DOHH2 (cell line): ENCODE measurements around the gene TSPAN1.
"Not testable (repeated sequence)": the region's sequence is repeated elsewhere in the genome, so short reads cannot be mapped to it uniquely, and the experiment has no call there.

Experiments used
- H3F3A ChIP-seq: fragments of 200-600 bp; sonication (generic), shearing (Covaris generic); 2 replicates; pipeline ENCODE4 v1.6.0; 2016; ENCODE audit warnings: antibody characterized with exemption, mild to moderate bottlenecking; ENCODE audit not compliant: control insufficient read depth, insufficient read depth
- H3K27ac ChIP-seq: fragments of 200-600 bp; sonication (generic); 2 replicates; pipeline ENCODE4 v1.5.1; 2014; ENCODE audit warnings: low read depth, mild to moderate bottlenecking, low read length, moderate library complexity
- H3K27me3 ChIP-seq: fragments of 200-600 bp; sonication (generic); 2 replicates; pipeline ENCODE4 v1.6.1; 2014; ENCODE audit warnings: mild to moderate bottlenecking, low read length, mixed read lengths; ENCODE audit not compliant: control insufficient read depth
- H3K36me3 ChIP-seq: fragments of 200-600 bp; sonication (generic); 2 replicates; pipeline ENCODE4 v1.6.1; 2014; ENCODE audit warnings: mild to moderate bottlenecking, low read length, moderate library complexity, mixed read lengths; ENCODE audit not compliant: control insufficient read depth
- H3K4me1 ChIP-seq: fragments of 200-600 bp; sonication (generic); 2 replicates; pipeline ENCODE4 v1.6.1; 2014; ENCODE audit warnings: mild to moderate bottlenecking, low read length, mixed read lengths; ENCODE audit not compliant: control insufficient read depth
- H3K4me2 ChIP-seq: fragments of 200-600 bp; sonication (generic); 2 replicates; pipeline ENCODE4 v1.6.0; 2014; ENCODE audit warnings: mild to moderate bottlenecking, low read length, moderate library complexity
- H3K4me3 ChIP-seq: fragments of 200-600 bp; sonication (generic); 2 replicates; pipeline ENCODE4 v1.5.1; 2014; ENCODE audit warnings: mild to moderate bottlenecking, low read length, mixed read lengths
- H3K79me2 ChIP-seq: fragments of 200-600 bp; sonication (generic); 2 replicates; pipeline ENCODE4 v1.6.1; 2014; ENCODE audit warnings: mild to moderate bottlenecking, low read length, mixed read lengths; ENCODE audit not compliant: control insufficient read depth
- H3K9me2 ChIP-seq: fragments of 200-600 bp; sonication (generic); replicated peaks from 2 replicates; pipeline ENCODE4 v1.6.1; 2014; ENCODE audit warnings: mild to moderate bottlenecking, low read length, mixed read lengths; ENCODE audit not compliant: control insufficient read depth
- H3K9me3 ChIP-seq: fragments of 200-600 bp; sonication (generic); 2 replicates; pipeline ENCODE4 v1.6.1; 2014; ENCODE audit warnings: antibody characterized with exemption, low read length, mixed read lengths; ENCODE audit not compliant: control insufficient read depth, insufficient read depth
- H4K20me1 ChIP-seq: fragments of 200-600 bp; sonication (generic); 2 replicates; pipeline ENCODE4 v1.6.0; 2014; ENCODE audit warnings: low read depth, mild to moderate bottlenecking, antibody characterized with exemption, low read length, moderate library complexity; ENCODE audit not compliant: control insufficient read depth, insufficient read depth
- EZH2phosphoT487 ChIP-seq: fragments of 200-600 bp; sonication (generic); IDR thresholded peaks from 2 replicates; pipeline ENCODE4 v1.6.1; 2017; ENCODE audit warnings: borderline replicate concordance, mild to moderate bottlenecking, antibody characterized with exemption, low read length, moderate library complexity, mixed read lengths
- TF ChIP-seq, protein P1 (sequence below): fragments of 200-600 bp; sonication (generic); IDR thresholded peaks from one replicate; pipeline ENCODE4 v1.5.1; 2014; ENCODE audit warnings: antibody characterized with exemption, mild to moderate bottlenecking, low read depth, low read length; ENCODE audit not compliant: poor library complexity, severe bottlenecking

The TSPAN1 gene

DNA sequence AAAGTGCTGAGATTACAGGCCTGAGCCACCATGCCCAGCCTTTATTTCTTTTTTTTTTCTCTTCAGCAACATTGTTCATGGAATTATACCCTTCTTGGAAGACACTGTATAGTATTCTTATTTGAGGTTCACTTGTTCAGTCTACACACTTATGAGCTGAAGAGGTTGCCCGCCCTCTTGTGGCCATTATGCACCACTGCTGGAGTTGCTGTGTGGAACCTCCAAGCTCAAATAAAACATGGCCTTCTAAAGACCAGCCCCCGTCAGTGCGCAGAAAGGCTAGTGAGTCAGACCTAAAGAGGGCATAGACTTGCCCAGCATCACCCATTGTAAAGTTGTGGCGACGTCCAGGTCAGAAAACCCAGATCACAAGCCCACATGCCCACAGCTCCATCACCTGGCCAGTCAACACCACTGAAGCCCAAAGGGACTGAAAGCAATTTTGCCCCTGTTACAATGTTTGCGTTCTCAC is 48.6 kb downstream of the TSPAN1 start:
- H3K4me1 ChIP-seq: peaks cover 14% of the 10 kb centered on the region
- H3K9me3 ChIP-seq: no peaks in the 10 kb centered on the region
- no peak overlapping the region for H3K4me3 ChIP-seq
- H3K9me2 ChIP-seq: no peaks in the 10 kb centered on the region
- TF ChIP-seq, protein P1, sequence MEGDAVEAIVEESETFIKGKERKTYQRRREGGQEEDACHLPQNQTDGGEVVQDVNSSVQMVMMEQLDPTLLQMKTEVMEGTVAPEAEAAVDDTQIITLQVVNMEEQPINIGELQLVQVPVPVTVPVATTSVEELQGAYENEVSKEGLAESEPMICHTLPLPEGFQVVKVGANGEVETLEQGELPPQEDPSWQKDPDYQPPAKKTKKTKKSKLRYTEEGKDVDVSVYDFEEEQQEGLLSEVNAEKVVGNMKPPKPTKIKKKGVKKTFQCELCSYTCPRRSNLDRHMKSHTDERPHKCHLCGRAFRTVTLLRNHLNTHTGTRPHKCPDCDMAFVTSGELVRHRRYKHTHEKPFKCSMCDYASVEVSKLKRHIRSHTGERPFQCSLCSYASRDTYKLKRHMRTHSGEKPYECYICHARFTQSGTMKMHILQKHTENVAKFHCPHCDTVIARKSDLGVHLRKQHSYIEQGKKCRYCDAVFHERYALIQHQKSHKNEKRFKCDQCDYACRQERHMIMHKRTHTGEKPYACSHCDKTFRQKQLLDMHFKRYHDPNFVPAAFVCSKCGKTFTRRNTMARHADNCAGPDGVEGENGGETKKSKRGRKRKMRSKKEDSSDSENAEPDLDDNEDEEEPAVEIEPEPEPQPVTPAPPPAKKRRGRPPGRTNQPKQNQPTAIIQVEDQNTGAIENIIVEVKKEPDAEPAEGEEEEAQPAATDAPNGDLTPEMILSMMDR: peak; percentile 98
- no peak for TF ChIP-seq EZH2phosphoT487
- peak overlapping the region; percentile 41 for H3K4me2 ChIP-seq
- no peaks in the 10 kb centered on the region for H4K20me1 ChIP-seq
- H3K79me2 ChIP-seq: no peaks in the 10 kb centered on the region
- no peaks in the 10 kb centered on the region for H3K36me3 ChIP-seq
- H3F3A ChIP-seq: no peaks in the 10 kb centered on the region
- no peak overlapping the region for H3K27ac ChIP-seq
- H3K27me3 ChIP-seq: peaks cover 2% of the 10 kb centered on the region; the same call in 1 of the 2 replicates

DNA sequence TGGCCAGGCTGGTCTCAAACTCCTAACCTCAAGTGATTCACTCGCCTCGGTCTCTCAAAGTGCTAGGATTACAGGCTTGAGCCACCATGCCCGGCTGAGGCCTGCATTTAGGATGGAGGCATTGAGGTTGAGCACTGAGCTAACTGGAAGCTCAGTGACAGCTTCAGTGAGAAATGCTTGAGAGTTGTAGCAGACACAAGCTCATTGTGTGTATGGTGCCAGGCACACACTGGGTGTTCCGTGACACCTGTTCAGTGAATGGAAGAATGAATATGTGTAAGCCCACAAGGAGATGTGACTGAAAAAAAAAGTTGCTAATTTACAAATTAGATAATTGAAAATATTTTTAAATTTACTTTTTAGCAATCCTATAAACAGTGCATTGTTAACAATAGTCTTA is 50.1 kb downstream of the TSPAN1 start:
- peaks cover 14% of the 10 kb centered on the region for H3K4me1 ChIP-seq
- H3F3A ChIP-seq: no peaks in the 10 kb centered on the region
- H3K27ac ChIP-seq: no peak overlapping the region
- H3K79me2 ChIP-seq: no peaks in the 10 kb centered on the region
- no peak for TF ChIP-seq EZH2phosphoT487
- no peaks in the 10 kb centered on the region for H3K27me3 ChIP-seq
- no peaks in the 10 kb centered on the region for H4K20me1 ChIP-seq
- H3K9me3 ChIP-seq: no peaks in the 10 kb centered on the region
- no peaks in the 10 kb centered on the region for H3K9me2 ChIP-seq
- H3K36me3 ChIP-seq: no peaks in the 10 kb centered on the region
- no peak overlapping the region for H3K4me3 ChIP-seq
- no peak overlapping the region for H3K4me2 ChIP-seq

DNA sequence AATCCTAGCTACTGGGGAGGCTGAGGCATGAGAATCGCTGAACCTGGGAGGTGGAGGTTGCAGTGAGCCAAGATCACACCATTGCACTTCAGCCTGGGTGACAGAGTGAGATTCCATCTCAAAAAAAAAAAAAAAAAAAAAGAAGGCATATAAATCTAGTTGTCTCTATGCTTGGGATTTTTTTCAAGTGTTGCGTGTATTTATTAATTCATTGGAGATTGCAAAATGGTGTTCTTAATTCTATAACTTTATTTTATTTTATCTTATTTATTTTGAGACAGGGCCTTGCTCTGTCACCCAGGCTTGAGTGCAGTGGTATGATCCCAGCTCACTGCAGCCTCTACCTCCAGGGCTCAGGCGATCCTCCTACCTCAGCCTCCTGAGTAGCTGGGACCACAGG is 56.3 kb downstream of the TSPAN1 start:
- not testable (repeated sequence) for H3F3A ChIP-seq, H3K9me3 ChIP-seq, H3K4me1 ChIP-seq, H3K79me2 ChIP-seq, H3K9me2 ChIP-seq, H4K20me1 ChIP-seq, H3K27me3 ChIP-seq, H3K36me3 ChIP-seq, H3K27ac ChIP-seq, H3K4me3 ChIP-seq, H3K4me2 ChIP-seq
